HG03064 (cell line): Measurements from ENCODE around the gene COL6A2.
"Not testable (repeated sequence)": the region's sequence is repeated elsewhere in the genome, so short reads cannot be mapped to it uniquely, and the experiment has no call there.

Source experiments
- ATAC-seq: cut with Tn5 transposase; IDR thresholded peaks from one replicate; pipeline ENCODE4 v1.9.1; 2021; ENCODE audit warnings: low read depth; ENCODE audit not compliant: unreplicated experiment

Gene COL6A2

DNA sequence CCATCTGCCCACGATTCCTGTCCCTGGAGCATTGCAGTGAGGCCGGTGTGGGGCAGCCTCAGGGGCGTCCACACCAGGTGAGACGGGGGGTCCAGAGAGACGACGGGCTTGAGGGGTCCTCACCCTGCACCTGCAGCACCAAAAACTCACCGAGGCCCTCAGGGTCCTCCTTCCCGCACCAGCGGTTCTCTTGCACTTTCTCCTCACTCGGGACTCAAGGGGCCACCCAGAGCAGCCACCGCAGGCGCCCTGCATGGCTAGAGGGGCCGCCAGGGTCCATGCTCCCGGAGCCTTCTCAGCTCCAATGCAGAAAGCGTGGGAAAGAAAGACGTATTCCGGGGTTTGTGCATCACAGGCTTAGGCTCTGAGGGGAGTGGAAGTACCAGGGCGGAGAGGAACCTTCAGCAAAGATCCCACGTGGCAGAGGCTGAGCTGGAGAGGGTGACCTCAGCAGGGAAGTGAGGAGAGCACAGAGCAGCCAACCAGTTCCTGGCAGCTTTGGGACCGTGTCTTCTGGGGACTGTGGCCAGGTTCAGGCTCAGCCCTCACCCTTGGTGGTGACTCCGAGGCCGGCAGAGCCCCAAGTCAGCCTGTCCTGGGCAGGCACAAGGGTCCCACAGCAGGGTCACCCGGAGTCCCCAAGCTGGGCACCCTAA is 19.5 kb upstream of the COL6A2 start:
- no peak for ATAC-seq

DNA sequence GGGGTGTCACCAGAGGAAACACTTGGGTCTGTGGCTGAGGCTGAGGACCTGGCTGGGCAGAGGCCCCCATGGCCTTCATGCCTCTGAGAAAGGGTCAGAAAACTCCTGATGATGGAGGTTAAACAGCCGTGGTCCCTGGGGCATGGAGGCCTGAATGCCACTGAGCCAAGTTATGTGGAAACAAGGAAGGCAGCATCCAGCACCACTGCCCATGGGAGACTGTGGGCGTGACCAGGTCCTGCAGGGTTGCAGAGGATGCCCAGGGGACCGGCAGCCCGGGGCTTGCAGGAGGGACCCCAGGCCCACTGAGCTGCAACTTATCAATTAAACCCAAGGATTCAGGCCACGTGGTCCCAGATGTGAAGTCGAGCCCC is 18.9 kb upstream of the COL6A2 start:
- no peak for ATAC-seq

DNA sequence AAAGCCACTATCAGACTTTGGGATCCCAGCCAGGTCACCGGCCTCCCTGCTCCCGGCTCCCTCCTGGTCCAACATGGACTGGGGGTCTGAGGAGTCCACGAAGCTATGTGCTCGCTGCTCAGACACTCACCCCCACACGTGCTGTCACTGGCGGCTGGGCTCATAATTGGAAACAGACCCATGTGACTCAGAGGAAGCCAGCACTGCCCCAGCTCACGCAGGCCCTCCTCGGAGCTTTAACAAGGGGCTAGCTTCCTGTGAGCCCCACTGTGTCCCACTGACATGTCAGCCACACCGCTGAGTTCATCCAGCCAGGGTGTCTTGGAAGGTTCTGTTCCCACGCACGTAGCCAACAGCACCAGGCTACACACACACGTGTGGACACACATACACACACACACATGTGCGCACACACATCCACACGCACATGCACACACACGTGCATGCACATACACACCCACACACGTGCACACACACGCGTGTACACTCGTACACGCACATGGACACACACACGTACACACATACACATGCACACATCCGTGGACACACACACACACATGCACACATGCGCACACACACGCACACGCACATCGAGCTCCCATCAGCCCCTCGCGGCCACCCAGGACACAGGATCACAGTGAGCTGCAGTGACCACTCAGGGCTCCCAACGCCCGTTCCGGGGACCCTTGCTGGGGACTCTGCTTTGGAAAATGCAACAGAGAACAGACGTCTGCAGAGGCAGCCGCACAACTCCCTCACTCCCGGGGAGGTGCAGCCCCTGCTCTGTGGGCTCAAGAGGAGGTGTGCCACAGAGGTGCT is 18.4 kb upstream of the COL6A2 start:
- no peak for ATAC-seq

- no peak for ATAC-seq
Measured at GRCh38 chr21:46080171-46081021, 17.5 kb upstream of the COL6A2 start.

GRCh38 chr21:46081022-46081861 is 16.7 kb upstream of the COL6A2 start:
- ATAC-seq, result no peak

DNA sequence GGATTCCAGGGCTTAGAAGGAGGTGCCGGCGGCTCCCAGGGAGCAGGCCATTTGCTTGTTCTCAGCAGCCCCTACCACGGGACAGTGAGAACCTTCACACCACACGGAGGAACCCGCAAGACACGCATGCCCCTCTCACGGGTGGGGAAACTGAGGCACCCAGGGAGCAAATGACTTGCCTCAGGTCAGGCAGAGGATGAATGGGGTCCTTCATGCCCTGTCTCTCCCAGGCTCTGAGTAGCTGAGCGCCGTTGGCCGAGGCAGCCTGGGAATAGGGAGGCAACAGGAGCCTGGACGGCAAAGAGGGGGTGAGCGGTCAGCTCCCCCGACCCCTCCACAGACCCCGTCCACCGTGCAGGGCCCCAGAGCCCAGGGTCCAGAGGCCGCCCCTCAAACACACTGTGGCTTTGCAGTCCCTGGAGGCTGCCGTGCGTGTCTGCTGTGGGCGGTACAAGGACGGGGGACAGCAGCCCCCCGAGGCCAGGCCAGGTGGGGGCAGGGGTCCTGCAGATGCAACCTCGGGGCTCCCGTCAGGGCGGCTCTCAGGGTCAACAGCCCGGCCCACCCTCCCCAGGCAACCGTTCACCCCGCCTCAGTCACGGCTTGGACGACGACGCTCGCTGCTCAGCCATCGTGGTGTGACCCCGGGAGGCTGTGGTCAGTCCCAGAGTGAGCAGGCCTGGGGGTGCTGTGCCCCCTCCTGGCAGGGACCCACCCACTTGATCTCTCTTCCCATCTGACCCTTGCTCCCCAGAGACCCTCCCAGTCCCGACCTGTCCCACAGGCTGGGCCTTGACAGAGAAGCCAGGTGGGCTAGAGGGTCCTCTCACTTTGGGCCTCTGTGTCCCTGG is 15.8 kb upstream of the COL6A2 start:
- no peak for ATAC-seq

- no peak for ATAC-seq
Measured at GRCh38 chr21:46082713-46082962, 15.3 kb upstream of the COL6A2 start.

GRCh38 chr21:46082963-46083790 is 14.7 kb upstream of the COL6A2 start:
- ATAC-seq, result no peak

GRCh38 chr21:46083791-46084561 is 13.9 kb upstream of the COL6A2 start:
- no peak for ATAC-seq

- ATAC-seq, result no peak
Measured at GRCh38 chr21:46084709-46085108, 13.2 kb upstream of the COL6A2 start.

- not testable (repeated sequence) for ATAC-seq
Measured at GRCh38 chr21:46085259-46085658, 12.7 kb upstream of the COL6A2 start.

DNA sequence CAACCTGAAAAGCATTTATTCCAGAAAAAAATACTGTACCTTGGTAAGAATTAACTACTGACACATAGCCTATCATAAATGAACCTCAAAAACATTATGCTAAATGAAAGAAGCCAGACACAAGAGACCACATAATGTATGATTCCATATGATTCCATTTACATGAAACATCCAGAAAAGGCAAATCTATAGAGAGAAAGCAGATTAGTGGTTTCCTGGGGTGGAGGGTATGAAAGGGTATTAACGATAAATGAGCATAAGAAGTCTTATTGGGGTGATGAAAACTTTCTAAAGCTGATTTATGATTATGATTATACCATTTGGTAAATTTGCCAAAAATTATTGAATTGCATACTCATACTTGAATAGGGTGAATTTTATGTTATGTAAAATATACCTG is 10.3 kb upstream of the COL6A2 start:
- ATAC-seq, result no peak

DNA sequence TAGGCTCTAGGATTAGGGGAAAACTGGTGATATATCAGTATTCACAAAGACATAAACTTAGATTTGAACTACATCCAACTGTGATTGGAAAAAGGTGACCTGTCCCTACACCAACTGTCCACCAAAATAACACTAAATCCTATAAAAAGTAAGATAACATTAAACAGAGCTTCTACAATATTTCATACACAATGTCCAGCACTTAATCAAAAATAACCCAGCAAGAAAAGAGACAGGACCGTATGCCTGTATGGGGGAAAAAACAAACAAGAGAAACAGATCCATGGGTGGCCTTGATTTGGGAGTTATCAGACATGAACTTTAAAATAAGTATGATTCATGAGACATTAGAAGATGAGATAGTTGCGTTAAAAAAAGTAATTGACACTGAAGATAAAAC is 9.7 kb upstream of the COL6A2 start:
- ATAC-seq, result no peak

- ATAC-seq, result no peak
Measured at GRCh38 chr21:46089285-46089684, 8.6 kb upstream of the COL6A2 start.

GRCh38 chr21:46091118-46091517 is 6.8 kb upstream of the COL6A2 start:
- no peak for ATAC-seq

GRCh38 chr21:46091631-46092025 is 6.3 kb upstream of the COL6A2 start:
- no peak for ATAC-seq

DNA sequence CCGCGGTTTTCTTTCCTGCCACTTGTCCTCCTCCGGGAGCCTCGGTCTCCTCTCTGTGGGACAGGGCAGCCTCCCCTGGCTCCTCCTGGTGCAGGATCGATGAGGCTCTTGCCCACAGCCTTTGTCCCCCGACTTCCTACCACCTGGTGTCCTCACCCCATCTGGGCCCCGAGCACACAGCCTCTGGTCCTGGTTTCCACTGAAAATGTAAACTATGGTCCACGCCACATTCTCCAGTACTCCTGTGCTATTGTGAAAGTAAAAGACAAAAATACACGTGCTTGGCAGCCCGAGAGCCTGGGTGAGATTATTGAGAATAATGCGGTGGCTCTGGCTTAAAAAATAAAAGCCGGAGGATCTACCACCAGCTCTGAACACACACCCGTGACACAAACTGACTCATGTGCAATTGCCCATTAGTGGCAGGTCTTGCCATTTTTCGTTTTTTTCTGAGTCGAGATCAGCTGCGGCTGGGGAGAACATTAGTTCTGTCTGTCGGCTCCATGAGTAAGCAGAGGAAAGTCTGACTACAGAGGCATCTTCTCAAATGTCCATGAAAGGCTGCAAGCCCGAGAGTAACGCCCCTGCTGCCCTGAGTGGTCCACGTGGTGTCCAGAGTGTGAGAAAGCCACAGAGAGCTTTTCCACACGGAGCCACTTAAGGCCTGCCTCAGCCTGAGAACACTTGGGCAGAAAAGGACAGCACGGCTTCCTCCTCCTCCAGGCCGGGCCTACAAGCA is 5.7 kb upstream of the COL6A2 start:
- ATAC-seq, result no peak
